Panc1 (cell line): ENCODE measurements around the gene CHD6. TPM values are rescaled to one million over a fixed set of nuclear protein-coding genes. Genes with fewer than 3 reads are reported as not detected.

Source experiments
- ATAC-seq: fragments of 200-7000 bp; cut with Tn5 transposase; 2 replicates; pipeline ENCODE4 v1.9.1; 2020; ENCODE audit warnings: mild to moderate bottlenecking, moderate library complexity
- BruUV-seq: library from RNA; stranded (reverse); fragments of 400-500 nt; replicated peaks from 2 replicates; lab custom pipeline; 2021; lab: Mats Ljungman, UMichigan
- CTCF ChIA-PET: fragments of 300-600 bp; sonication (Branson Sonifier 250); formaldehyde crosslinking; loops from one replicate; lab custom pipeline; 2022; ENCODE audit warnings: antibody characterized with exemption; lab: Charles Lee
- POLR2A ChIA-PET: fragments of 300-600 bp; sonication (Branson Sonifier 250); formaldehyde crosslinking; loops from one replicate; lab custom pipeline; 2022; ENCODE audit warnings: antibody characterized with exemption; lab: Charles Lee
- DNase-seq: peaks from one replicate; pipeline ENCODE4 v3.0.0-alpha.2; 2010; ENCODE audit warnings: low read depth, low spot score
- H3K27ac ChIP-seq: 2 replicates; pipeline ENCODE4 v1.5.1; 2011; ENCODE audit warnings: mild to moderate bottlenecking, low read length, inconsistent platforms
- H3K27me3 ChIP-seq: fragments of 200-500 bp; sonication (Bioruptor generic); 2 replicates; pipeline ENCODE4 v1.6.0; 2014; ENCODE audit warnings: low read length, inconsistent platforms; ENCODE audit not compliant: control insufficient read depth, insufficient read depth
- H3K36me3 ChIP-seq: fragments of 200-500 bp; sonication (Bioruptor generic); 2 replicates; pipeline ENCODE4 v1.5.1; 2014; ENCODE audit warnings: inconsistent platforms, mild to moderate bottlenecking, low read length, moderate library complexity; ENCODE audit not compliant: control insufficient read depth, insufficient read depth
- H3K4me1 ChIP-seq: 2 replicates; pipeline ENCODE4 v1.5.1; 2011; ENCODE audit warnings: inconsistent platforms, mild to moderate bottlenecking, low read length, moderate library complexity; ENCODE audit not compliant: control insufficient read depth, insufficient read depth
- H3K4me3 ChIP-seq, 2 experiments: 2 replicates each; pipeline ENCODE4 v1.5.1; 2011 to 2012; ENCODE audit warnings: low read depth in 2 of 2, low read length in 2 of 2, mild to moderate bottlenecking in 2 of 2, inconsistent platforms in 1 of 2, moderate library complexity in 1 of 2
- H3K9me3 ChIP-seq: fragments of 200-500 bp; sonication (Bioruptor generic); 2 replicates; pipeline ENCODE4 v1.5.1; 2014; ENCODE audit warnings: low read depth, mild to moderate bottlenecking, inconsistent platforms, low read length, moderate library complexity; ENCODE audit not compliant: control insufficient read depth, insufficient read depth
- POLR2AphosphoS5 ChIP-seq: IDR thresholded peaks from 2 replicates; pipeline ENCODE4 v1.6.1; 2012; ENCODE audit warnings: mild to moderate bottlenecking, low read depth, low read length, moderate library complexity
- SIN3A ChIP-seq: IDR thresholded peaks from 2 replicates; pipeline ENCODE4 v1.6.1; 2012; ENCODE audit warnings: low read depth, mild to moderate bottlenecking, low read length, moderate library complexity, borderline replicate concordance; ENCODE audit not compliant: insufficient read depth
- TCF7L2 ChIP-seq: IDR thresholded peaks from 2 replicates; pipeline ENCODE4 v1.6.1; 2011; ENCODE audit warnings: mild to moderate bottlenecking, low read depth, low read length, inconsistent platforms
- in situ Hi-C: cut with HindIII; loops from 2 replicates; pipeline ENCODE4 v1.10.0; 2016; ENCODE audit warnings: low sequenced_read_pairs, low pct_unique_long_range_greater_than_20kb
- intact Hi-C: fragments of 100-400 bp; cut with micrococcal nuclease; formaldehyde crosslinking; loops from one replicate; pipeline ENCODE4 v1.10.0; 2022; ENCODE audit not compliant: unreplicated experiment
- total RNA-seq: library from RNA; stranded (reverse); gene quantifications from one replicate; pipeline ENCODE4 v1.2.1, GENCODE V29; 2021; ENCODE audit not compliant: unreplicated experiment
- TF ChIP-seq, protein P1 (sequence below): fragments of 450-650 bp; IDR thresholded peaks from 2 replicates; pipeline ENCODE4 v1.5.1; 2017; ENCODE audit warnings: mild to moderate bottlenecking
- TF ChIP-seq, protein P2 (sequence below), 2 experiments: IDR thresholded peaks; 2 replicates each; pipeline ENCODE4 v1.6.1; 2011 to 2012; ENCODE audit warnings: low read depth in 2 of 2, control low read depth in 1 of 2, low read length in 1 of 2, mild to moderate bottlenecking in 1 of 2, moderate library complexity in 1 of 2; ENCODE audit not compliant: insufficient read depth in 1 of 2

Gene CHD6
- total RNA-seq, 1 experiment from 2014 or later, result 21.3 TPM

DNA sequence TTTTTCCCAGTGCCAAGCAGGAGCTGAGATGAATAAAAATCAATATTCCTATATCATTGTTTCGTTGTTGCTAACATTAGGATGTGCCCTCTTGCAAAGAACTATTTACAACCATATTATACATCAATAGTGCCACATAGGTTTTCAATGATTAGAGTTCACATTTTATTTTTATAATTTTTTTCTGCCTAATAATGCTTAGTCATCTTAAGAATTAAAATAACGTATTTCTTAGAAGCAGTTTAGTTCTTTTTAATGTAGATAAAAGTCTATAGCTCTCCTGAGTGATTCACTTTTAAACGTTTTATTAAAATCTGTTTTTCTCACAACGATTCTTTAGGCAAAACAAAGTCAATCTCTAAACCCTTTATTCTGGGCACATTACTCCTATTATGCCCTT, 71.6 kb downstream of the CHD6 start:
- no peaks in the 10 kb centered on the region for H3K4me1 ChIP-seq
- ATAC-seq (no peak), DNase-seq (no peak)
- no TSS peak for BruUV-seq
- no peaks in the 10 kb centered on the region for H3K9me3 ChIP-seq
- in situ Hi-C loops, result no loop called here
- CTCF ChIA-PET, result no interaction called here
- H3K4me3 ChIP-seq, result no peak overlapping the region
- TF ChIP-seq, protein P1, sequence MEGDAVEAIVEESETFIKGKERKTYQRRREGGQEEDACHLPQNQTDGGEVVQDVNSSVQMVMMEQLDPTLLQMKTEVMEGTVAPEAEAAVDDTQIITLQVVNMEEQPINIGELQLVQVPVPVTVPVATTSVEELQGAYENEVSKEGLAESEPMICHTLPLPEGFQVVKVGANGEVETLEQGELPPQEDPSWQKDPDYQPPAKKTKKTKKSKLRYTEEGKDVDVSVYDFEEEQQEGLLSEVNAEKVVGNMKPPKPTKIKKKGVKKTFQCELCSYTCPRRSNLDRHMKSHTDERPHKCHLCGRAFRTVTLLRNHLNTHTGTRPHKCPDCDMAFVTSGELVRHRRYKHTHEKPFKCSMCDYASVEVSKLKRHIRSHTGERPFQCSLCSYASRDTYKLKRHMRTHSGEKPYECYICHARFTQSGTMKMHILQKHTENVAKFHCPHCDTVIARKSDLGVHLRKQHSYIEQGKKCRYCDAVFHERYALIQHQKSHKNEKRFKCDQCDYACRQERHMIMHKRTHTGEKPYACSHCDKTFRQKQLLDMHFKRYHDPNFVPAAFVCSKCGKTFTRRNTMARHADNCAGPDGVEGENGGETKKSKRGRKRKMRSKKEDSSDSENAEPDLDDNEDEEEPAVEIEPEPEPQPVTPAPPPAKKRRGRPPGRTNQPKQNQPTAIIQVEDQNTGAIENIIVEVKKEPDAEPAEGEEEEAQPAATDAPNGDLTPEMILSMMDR, result no peak
- TF ChIP-seq, protein P2, sequence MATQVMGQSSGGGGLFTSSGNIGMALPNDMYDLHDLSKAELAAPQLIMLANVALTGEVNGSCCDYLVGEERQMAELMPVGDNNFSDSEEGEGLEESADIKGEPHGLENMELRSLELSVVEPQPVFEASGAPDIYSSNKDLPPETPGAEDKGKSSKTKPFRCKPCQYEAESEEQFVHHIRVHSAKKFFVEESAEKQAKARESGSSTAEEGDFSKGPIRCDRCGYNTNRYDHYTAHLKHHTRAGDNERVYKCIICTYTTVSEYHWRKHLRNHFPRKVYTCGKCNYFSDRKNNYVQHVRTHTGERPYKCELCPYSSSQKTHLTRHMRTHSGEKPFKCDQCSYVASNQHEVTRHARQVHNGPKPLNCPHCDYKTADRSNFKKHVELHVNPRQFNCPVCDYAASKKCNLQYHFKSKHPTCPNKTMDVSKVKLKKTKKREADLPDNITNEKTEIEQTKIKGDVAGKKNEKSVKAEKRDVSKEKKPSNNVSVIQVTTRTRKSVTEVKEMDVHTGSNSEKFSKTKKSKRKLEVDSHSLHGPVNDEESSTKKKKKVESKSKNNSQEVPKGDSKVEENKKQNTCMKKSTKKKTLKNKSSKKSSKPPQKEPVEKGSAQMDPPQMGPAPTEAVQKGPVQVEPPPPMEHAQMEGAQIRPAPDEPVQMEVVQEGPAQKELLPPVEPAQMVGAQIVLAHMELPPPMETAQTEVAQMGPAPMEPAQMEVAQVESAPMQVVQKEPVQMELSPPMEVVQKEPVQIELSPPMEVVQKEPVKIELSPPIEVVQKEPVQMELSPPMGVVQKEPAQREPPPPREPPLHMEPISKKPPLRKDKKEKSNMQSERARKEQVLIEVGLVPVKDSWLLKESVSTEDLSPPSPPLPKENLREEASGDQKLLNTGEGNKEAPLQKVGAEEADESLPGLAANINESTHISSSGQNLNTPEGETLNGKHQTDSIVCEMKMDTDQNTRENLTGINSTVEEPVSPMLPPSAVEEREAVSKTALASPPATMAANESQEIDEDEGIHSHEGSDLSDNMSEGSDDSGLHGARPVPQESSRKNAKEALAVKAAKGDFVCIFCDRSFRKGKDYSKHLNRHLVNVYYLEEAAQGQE (IDR thresholded peaks at IDR 0.05; ENCODE audit: insufficient read depth in 1 of 2, low read depth in 2 of 2, low read length in 1 of 2), result no peak
- TF ChIP-seq POLR2AphosphoS5, result no peak
- TF ChIP-seq SIN3A, result no peak
- POLR2A ChIA-PET, result no interaction called here
- intact Hi-C loops, result no loop called here
- H3K27ac ChIP-seq, result no peak overlapping the region
- H3K36me3 ChIP-seq, result no peaks in the 10 kb centered on the region
- no peaks in the 10 kb centered on the region for H3K27me3 ChIP-seq

DNA sequence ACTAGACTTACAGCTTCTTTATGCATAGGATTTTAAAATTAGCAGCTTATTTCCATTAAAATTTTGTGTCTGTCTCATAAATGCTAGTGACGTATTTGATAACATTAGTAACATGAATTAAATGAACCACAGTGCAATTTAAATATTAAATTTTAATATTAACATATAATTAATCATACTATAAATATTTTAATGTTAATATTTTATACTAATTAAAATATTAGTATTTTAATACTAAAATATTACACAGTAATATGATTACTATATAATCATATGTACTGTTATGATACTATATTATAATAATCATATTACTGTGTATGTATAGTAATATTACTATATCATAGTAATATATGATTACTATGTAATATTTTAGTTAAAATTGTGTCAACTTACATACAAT, 73.7 kb downstream of the CHD6 start:
- BruUV-seq, result no TSS peak
- ATAC-seq, result no peak
- POLR2A ChIA-PET, result no interaction called here
- CTCF ChIA-PET, result no interaction called here
- Histone ChIP-seq H3K4me1 (no peaks in the 10 kb centered on the region), H3K27ac (no peak overlapping the region), H3K36me3 (no peaks in the 10 kb centered on the region), H3K4me3 (no peak overlapping the region), H3K9me3 (no peaks in the 10 kb centered on the region), H3K27me3 (no peaks in the 10 kb centered on the region)
- intact Hi-C loops, result no loop called here
- DNase-seq, result no peak
- TF ChIP-seq POLR2AphosphoS5, result no peak
- TF ChIP-seq, protein P1, result no peak
- no peak for TF ChIP-seq TCF7L2
- TF ChIP-seq, protein P2 (IDR thresholded peaks at IDR 0.05; ENCODE audit: insufficient read depth in 1 of 2, low read depth in 2 of 2, low read length in 1 of 2), result no peak
- TF ChIP-seq SIN3A, result no peak
- in situ Hi-C loops, result no loop called here
